Measurements from ENCODE around the gene GLCCI1. TPM values are rescaled to one million over a fixed set of nuclear protein-coding genes. Genes with fewer than 3 reads are reported as not detected.

The GLCCI1 gene
- polyA plus RNA-seq, 10 donors: 10.6 to 24.0 (median 16.6) TPM

- DNase-seq: no peak
Observed at GRCh38 chr7:7959979-7960670, 8.5 kb upstream of the GLCCI1 start.

DNA sequence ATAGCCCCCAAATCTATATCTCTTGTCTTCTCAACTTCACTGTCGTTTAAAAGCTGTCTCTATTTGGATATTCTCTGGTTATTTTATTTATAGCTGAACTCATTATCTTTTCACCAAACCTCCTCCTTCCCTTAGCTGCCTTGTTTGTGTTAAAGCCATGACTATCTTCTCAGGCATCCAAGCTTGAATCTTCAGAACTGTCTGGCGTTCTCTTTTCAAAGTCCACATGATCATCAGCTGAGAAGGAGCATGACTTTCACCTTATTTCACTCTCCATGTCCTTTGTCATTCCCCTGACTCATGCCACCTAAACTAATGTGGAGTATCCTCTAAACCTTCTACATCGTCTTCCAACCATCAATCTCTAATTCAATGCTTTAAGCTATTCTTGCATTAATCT lies 5.7 kb upstream of the GLCCI1 start:
- DNase-seq: no peak

DNA sequence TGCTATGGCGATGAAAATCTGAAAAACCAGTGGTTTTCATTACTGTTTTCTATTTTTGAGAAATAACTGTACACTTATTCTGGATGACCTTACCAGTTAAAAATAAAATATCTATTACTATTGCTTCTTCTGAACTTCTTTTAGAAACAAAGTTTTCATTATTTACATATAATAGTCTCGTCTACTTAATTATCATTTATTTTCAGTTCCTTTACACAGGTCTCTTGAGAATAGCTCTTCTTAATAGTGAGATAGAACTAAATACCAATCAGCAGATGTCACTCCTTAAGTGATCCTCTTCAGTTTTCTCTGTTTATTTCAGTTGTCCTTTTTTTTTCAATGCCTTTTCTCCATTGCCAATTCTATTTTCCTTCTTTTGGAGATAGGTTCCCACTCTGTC lies 4.3 kb upstream of the GLCCI1 start:
- DNase-seq: no peak

DNA sequence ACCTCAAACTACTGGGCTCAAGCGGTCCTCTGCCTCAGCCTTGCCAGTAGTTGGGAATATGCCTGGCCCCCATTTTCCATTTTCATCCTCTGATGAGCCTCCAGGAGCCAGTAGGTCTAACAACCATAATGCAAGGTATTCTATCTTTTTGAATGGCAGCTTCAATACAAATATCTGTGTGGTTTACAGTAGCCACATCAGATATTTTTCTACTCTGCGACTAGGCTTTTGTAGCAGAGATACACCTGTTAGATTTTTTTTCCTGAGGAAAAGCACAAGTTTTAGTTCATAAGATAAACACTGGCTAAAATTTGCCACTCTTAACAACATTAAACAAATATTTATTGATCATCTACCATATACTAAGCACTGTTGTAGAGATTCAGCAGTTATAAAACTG lies 3.9 kb upstream of the GLCCI1 start:
- DNase-seq: no peak

- no peak for DNase-seq
Observed at GRCh38 chr7:7965301-7965700, 3.3 kb upstream of the GLCCI1 start.

DNA sequence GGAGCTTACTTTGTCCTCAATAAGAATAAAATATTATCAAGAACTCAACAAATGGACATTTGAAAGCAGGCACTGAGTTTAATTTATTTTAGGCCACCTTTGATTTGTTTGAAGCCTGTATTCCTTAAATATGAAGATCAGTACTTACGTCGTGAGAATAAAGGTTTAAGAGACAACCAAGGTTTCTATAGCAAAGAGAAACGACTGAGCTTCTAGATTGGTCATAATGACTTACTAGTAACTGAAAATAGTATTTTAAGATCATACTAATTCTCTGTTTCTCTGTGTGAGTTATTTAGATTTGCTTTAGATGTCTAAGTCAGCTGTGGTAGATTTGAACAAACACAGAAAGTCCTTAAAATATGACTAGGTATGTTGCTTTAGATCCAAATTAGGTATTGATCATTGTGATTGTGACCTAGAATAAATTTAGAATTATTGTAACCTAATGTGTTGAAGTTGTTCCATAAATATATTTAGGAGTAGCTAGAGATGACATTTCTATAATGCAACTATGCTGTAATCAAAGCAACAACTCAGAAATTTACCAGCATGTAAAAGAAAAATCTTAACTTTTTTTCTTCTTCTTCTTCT lies 2.4 kb upstream of the GLCCI1 start:
- DNase-seq: no peak

GRCh38 chr7:7967886-7968543 lies 581 bp upstream of the GLCCI1 start:
- no peak for DNase-seq

DNA sequence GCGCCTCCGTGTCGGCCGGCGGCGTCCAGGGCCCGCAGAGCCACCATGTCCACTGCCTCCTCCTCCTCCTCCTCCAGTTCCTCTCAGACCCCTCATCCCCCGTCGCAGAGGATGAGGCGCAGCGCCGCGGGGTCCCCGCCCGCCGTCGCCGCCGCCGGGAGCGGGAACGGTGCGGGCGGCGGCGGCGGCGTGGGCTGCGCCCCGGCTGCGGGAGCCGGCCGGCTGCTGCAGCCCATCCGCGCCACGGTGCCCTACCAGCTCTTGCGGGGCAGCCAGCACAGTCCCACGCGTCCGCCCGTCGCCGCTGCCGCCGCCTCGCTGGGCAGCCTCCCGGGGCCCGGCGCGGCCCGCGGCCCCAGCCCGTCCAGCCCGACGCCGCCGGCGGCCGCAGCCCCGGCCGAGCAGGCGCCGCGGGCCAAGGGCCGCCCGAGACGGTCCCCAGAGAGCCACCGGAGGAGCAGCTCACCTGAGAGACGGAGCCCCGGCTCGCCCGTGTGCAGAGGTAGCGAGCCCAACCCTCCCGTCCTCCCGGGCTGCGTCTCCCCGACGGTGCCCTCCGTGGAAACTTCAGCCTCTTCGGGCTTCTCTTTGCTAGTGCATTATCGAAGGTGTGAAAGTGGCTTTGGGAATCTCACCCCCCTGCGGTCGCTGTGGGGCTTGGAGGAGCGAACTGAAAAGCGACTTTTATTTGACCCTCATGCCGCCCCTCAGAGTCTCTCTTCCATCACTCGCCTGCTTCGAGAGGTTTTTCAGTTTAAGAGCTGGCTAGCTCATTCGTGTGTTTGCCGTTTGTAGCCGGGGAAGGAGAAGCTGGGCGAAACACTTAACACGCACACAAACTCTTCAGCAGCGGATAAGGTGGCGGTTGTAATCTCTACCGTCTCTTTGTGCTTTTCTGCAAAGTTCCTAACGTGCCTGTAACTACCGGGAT lies 975 bp downstream of the GLCCI1 start:
- peak; percentile 32 to 82 (median 59) for DNase-seq

GRCh38 chr7:7970237-7970530 lies 1.6 kb downstream of the GLCCI1 start:
- peak in 1 of 3 donors; percentile 18 for DNase-seq

DNA sequence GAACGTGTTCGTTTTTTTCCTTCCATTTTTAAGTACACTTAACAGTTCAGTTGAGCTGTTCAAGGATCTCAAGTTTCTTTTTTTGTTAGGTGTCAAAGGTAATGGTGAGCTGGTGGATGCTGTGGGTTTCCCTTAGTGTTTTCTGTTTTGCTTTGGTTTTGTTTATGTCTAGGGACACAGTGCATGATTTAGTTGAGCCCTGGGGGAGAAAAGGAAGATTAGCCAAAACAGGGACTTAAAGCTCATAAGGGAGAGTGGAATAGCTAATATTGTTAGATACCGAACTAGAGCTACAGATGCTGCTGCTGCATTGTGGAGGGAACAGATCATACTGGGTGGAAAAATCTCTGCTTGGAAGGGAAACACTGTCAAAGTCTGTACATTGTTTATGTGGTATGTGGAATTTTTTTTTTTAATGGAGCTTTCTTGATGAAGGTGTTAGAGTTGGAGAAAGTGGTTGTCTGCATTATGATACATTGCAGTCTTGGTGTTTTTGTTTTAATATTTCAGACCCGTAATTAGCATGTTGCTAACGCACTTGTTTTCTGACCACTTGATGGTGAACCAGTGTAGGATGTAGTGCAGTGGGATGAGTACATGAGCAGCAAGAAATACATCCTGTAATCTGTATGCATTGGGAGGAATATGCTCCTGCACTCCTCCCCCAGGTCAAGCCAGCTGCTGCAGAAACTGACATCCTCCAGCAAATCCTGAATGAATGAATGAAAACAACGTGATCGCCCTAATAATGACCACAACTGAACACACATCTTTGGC lies 2.1 kb downstream of the GLCCI1 start:
- DNase-seq: peak in 2 of 3 donors; percentile 28 to 62

DNA sequence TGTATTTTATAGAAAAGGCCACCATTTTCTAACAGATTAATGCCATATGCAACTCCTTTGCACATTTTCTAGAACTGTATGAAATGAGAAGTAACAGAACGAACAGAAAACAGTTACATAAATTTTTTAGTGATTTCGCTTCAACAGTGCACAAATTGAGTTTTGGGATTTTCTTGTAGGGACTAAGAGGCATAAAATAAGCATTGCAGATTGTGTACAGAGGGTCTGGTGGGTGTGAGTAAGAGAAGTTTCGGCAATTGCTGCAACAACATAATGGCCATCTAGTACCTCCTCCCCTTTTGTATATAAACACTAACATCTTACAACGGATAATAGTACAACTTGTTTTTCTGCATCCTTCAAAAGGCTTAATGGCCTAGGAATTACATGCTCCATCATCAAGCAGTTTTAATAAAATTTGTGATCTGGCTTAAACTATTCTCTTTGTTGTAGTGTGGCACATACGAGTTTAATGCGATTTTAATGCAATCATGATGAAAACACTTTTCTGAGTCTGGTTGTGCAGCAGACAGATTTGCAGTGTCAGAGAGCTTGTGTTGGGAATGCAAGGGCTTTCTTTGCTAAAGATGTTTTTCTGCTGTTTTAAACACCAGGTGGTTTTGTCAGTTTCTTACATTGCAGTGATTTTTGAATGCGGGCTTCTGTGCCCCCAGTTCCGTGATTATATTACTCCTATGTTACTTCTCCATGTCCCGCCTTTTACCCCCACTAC lies 2.9 kb downstream of the GLCCI1 start:
- DNase-seq: no peak

- DNase-seq: peak in 1 of 3 donors; percentile 28
Observed at GRCh38 chr7:7972128-7972527, 3.5 kb downstream of the GLCCI1 start.

- DNase-seq: no peak
Observed at GRCh38 chr7:7972922-7973594, 4.5 kb downstream of the GLCCI1 start.

DNA sequence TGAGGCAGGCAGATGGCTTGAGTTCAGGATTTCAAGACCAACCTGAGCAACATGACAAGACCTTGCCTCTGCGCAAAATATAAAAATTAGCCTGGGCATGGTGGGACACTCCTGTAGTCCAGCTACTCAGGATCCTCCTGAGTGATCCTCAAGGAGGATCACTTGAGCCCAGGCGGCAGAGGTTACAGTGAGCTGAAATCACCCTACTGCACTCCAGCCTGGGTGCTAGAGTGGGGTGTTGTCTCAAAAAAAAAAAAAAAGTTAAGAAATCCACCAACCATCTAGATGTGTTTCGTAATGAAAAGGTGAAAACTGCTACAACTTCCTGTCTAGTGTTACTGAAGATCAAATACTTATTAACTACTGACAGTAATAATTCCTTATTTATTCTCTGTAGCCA lies 8.1 kb downstream of the GLCCI1 start:
- no peak for DNase-seq

- DNase-seq: no peak
Observed at GRCh38 chr7:7977774-7978173, 9.2 kb downstream of the GLCCI1 start.

- no peak for DNase-seq
Observed at GRCh38 chr7:7978860-7979259, 10.3 kb downstream of the GLCCI1 start.

DNA sequence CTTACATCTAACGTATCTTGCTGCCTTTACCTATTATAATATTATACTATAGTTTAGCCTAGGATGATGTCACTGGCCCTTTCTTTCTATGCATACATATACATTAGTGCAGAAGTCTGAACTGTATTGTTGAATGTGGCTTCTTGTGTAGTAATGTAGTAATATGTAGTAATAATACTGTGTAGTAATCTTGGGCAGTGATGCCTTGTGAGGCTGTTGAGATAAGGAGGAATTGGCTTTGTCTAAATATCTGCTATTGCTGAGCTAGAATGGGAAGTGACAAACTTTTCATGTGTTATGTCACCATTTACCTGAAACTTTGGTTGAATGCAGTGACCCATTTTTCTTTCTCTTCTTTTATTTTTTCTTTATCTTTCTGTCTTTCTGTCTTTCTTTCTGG lies 11.0 kb downstream of the GLCCI1 start:
- no peak for DNase-seq

GRCh38 chr7:7980134-7980533 lies 11.5 kb downstream of the GLCCI1 start:
- no peak for DNase-seq

DNA sequence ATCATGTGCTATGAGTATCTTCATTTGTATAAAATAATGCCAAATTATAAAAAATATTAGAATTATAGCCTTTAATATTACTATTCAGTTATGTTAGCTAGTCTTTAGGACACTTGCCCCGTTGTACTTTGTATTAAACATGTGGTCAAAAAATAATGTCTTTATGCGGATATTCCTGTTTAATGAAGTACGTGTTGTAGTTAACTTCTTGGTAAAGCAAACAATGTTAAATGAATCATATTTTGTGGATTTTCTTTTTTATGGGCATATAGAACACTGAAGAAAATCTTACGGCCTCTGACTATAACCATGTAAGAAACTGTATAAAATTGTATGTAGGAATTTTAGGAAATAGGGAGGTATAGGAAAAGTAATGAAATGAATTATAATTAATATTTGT lies 14.3 kb downstream of the GLCCI1 start:
- DNase-seq: no peak

- no peak for DNase-seq
Observed at GRCh38 chr7:7984424-7984823, 15.8 kb downstream of the GLCCI1 start.

Data from muscle of back (tissue), 11 donors.